ENCODE results near the gene TMEM178B. TPM values are rescaled to one million over a fixed set of nuclear protein-coding genes. Genes with fewer than 3 reads are reported as not detected.

TMEM178B gene
- polyA plus RNA-seq, 1 experiment: 0.01 TPM

DNA sequence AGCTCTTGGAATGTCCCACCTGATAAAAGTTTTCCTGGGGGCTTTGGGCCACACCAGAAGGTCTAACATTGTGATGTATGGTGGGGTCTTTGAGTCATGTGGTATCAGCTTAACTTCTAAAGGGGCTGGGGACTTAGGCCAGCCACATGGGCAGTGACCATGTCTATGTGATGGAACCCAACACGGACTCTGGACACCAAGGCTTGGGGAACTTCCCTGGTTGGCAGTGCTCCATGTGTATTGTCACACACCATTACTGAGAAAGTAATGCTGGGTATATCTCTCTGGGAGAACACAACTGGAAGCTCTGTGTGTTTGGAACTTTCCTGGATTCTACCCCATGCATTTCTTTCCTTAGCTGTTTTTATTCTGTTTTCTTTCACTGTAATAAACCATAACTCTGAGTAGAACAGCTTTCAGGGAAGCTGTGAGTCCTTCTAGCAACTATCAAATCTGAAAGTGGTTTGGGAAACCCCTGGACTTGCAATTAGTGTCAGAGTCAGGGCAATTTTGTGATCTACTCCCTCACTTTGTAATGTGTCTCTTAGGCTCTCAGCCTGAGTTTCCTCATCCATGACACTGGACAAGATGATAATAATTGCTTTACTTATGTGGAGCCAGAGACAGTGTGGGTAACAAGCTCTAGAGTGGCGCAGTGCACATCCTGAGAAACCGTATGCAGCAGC, 448.9 kb downstream of the TMEM178B start:
- no peak overlapping the region for H3K27ac ChIP-seq (ENCODE audit: low read depth, low read length)
- no peak for DNase-seq (ENCODE audit: low read depth, low spot score)
- no peaks in the 10 kb centered on the region for H3K27me3 ChIP-seq (ENCODE audit: control insufficient read depth, insufficient read depth, low read length)
- TF ChIP-seq, protein P1, sequence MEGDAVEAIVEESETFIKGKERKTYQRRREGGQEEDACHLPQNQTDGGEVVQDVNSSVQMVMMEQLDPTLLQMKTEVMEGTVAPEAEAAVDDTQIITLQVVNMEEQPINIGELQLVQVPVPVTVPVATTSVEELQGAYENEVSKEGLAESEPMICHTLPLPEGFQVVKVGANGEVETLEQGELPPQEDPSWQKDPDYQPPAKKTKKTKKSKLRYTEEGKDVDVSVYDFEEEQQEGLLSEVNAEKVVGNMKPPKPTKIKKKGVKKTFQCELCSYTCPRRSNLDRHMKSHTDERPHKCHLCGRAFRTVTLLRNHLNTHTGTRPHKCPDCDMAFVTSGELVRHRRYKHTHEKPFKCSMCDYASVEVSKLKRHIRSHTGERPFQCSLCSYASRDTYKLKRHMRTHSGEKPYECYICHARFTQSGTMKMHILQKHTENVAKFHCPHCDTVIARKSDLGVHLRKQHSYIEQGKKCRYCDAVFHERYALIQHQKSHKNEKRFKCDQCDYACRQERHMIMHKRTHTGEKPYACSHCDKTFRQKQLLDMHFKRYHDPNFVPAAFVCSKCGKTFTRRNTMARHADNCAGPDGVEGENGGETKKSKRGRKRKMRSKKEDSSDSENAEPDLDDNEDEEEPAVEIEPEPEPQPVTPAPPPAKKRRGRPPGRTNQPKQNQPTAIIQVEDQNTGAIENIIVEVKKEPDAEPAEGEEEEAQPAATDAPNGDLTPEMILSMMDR (IDR thresholded peaks at IDR 0.05; ENCODE audit: low read depth, low read length): no peak
- H3K4me3 ChIP-seq (ENCODE audit: low read depth, low read length): no peak overlapping the region
- ChIA-PET POLR2A (no interaction called here), CTCF (interaction anchor here (0.7 to 3.2 kb wide), 2 partner anchors 11 to 1840 kb away, joined by 3 to 18 read pairs; partner anchors contain the start of gene FAM131B)
- H3K9me3 ChIP-seq (ENCODE audit: control insufficient read depth, insufficient read depth, low read length): no peaks in the 10 kb centered on the region

DNA sequence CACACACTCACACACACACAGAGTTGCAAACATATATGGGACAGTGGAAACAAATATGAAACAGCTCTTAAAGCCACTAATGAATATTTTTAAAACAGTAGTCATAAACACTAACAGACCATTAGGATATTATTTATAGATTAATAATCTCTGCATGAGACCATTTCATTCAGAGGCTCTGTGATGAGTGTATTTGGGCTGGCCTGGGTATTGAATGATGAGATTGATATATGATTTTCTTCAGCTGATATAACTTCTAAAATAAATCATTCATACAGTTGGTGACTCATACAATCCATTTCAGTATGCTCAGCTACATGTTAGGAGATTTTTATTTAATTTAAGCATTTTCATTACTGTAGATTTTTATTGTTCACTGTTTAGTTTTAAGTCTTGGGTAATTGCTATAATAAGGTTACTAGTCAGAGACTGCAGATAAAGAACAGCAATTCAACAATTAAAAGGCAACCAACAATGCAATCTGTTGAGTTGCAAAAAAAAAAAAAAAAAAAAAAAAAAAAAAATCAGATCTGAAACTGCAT, 452.2 kb downstream of the TMEM178B start:
- CTCF ChIA-PET: interaction anchor here (0.9 to 1.0 kb wide), 2 partner anchors 124 to 128 kb away, joined by 3 read pairs; no protein-coding TSS in a partner anchor
- H3K27me3 ChIP-seq (ENCODE audit: control insufficient read depth, insufficient read depth, low read length): no peaks in the 10 kb centered on the region

DNA sequence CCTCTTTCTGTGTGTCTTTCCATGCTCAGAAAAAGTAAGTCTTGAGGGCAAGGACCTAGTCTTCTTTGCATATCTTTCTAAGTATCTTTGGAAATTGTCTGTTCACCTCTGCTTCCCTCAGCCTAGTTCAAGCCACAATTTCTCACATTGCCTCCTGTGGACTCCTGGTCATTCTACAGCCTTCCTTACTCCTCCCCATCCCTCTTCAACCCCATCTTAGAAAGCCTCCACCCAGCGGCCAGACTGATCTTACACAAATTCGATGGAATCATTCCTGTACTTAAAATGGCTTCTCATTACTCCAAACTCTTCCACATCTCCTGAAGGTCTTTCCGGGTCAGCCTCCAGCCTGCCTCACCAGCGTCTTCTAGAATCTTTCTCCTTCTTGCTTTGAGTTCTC, 453.2 kb downstream of the TMEM178B start:
- TF ChIP-seq, protein P1 (IDR thresholded peaks at IDR 0.05; ENCODE audit: low read depth, low read length): no peak
- POLR2A ChIA-PET: no interaction called here
- no peaks in the 10 kb centered on the region for H3K9me3 ChIP-seq (ENCODE audit: control insufficient read depth, insufficient read depth, low read length)
- CTCF ChIA-PET: no interaction called here
- no peak overlapping the region for H3K27ac ChIP-seq (ENCODE audit: low read depth, low read length)
- H3K4me3 ChIP-seq (ENCODE audit: low read depth, low read length): no peak overlapping the region
- DNase-seq (ENCODE audit: low read depth, low spot score): no peak
- no peaks in the 10 kb centered on the region for H3K27me3 ChIP-seq (ENCODE audit: control insufficient read depth, insufficient read depth, low read length)

More for the DNA sequence above, 452.2 kb downstream of the TMEM178B start:
- TF ChIP-seq, protein P1 (IDR thresholded peaks at IDR 0.05; ENCODE audit: low read depth, low read length): no peak
- H3K9me3 ChIP-seq (ENCODE audit: control insufficient read depth, insufficient read depth, low read length): no peaks in the 10 kb centered on the region
- no peak overlapping the region for H3K27ac ChIP-seq (ENCODE audit: low read depth, low read length)
- DNase-seq (ENCODE audit: low read depth, low spot score): no peak
- no peak overlapping the region for H3K4me3 ChIP-seq (ENCODE audit: low read depth, low read length)
- POLR2A ChIA-PET: no interaction called here

GRCh38 chr7:141528399-141528798, 454.5 kb downstream of the TMEM178B start:
- ChIA-PET CTCF (interaction anchor here (0.8 kb wide), 1 partner anchor 121 kb away, joined by 3 read pairs; no protein-coding TSS in a partner anchor), POLR2A (no interaction called here)
- TF ChIP-seq, protein P1 (IDR thresholded peaks at IDR 0.05; ENCODE audit: low read depth, low read length): no peak
- no peak for DNase-seq (ENCODE audit: low read depth, low spot score)
- H3K4me3 ChIP-seq (ENCODE audit: low read depth, low read length): no peak overlapping the region
- no peaks in the 10 kb centered on the region for H3K27me3 ChIP-seq (ENCODE audit: control insufficient read depth, insufficient read depth, low read length)
- no peaks in the 10 kb centered on the region for H3K9me3 ChIP-seq (ENCODE audit: control insufficient read depth, insufficient read depth, low read length)
- H3K27ac ChIP-seq (ENCODE audit: low read depth, low read length): no peak overlapping the region

Small RNAs within 50 kb of the gene (small RNA-seq; reads per million reads assigned to genes)
- gene AC006362.1 (ENCODE audit: insufficient read length, low read depth): not detected
- not detected for gene RNU4-74P (ENCODE audit: insufficient read length, low read depth)

Other genes with a start within 250 kb of the TMEM178B start
- gene BRAF, start 149.1 kb upstream of the TMEM178B start, polyA plus RNA-seq (2011; rRNA removed): 15.0 and 19.3 TPM in 2 replicates
- gene MRPS33, start 59.1 kb upstream of the TMEM178B start, polyA plus RNA-seq (2011; rRNA removed): 80.1 and 99.2 TPM in 2 replicates